Esophagus (tissue), 2 donors: ENCODE data around the gene OPA3. TPM values are rescaled to one million over a fixed set of nuclear protein-coding genes. Genes with fewer than 3 reads are reported as not detected.

Experiments used
- H3K27ac ChIP-seq, 2 donors: one replicate each; pipeline ENCODE4 v1.5.1; 2013; ENCODE audit warnings: low read depth in 2 of 2, mild to moderate bottlenecking in 2 of 2, inconsistent platforms in 1 of 2, low read length in 1 of 2, moderate library complexity in 1 of 2
- H3K27me3 ChIP-seq, 2 donors: one replicate each; pipeline ENCODE4 v1.6.1; 2013; ENCODE audit warnings: low read length in 2 of 2, control low read depth in 1 of 2, mild to moderate bottlenecking in 1 of 2; ENCODE audit not compliant: insufficient read depth in 2 of 2, control insufficient read depth in 1 of 2
- H3K36me3 ChIP-seq, 2 donors: one replicate each; pipeline ENCODE4 v1.6.1; 2013; ENCODE audit warnings: low read length in 1 of 2; ENCODE audit not compliant: control insufficient read depth in 2 of 2, insufficient read depth in 2 of 2
- H3K4me1 ChIP-seq, 2 donors: one replicate each; pipeline ENCODE4 v1.6.1; 2013; ENCODE audit warnings: low read length in 1 of 2; ENCODE audit not compliant: control insufficient read depth in 2 of 2, insufficient read depth in 2 of 2
- H3K4me3 ChIP-seq, 2 donors: one replicate each; pipeline ENCODE4 v1.5.1; 2013; ENCODE audit warnings: low read length in 2 of 2, mild to moderate bottlenecking in 2 of 2, low read depth in 1 of 2, moderate library complexity in 1 of 2
- H3K9me3 ChIP-seq, 2 donors: one replicate each; pipeline ENCODE4 v1.6.1; 2013; ENCODE audit warnings: mild to moderate bottlenecking in 2 of 2, low read depth in 1 of 2, low read length in 1 of 2, moderate library complexity in 1 of 2; ENCODE audit not compliant: control insufficient read depth in 2 of 2, insufficient read depth in 1 of 2
- WGBS, 2 donors: extraction: QIAGEN DNeasy Blood & Tissue Kit; methylation state at CpG; one replicate each; pipeline ENCODE4 v1.1.7; 2013; 5-methylcytosine and 5-hydroxymethylcytosine counted together
- polyA plus RNA-seq, 2 donors: library from polyadenylated mRNA; stranded (reverse); fragments of 200-250 nt; gene quantifications; one replicate each; pipeline ENCODE4 v1.2.3, GENCODE V29; 2013
- donor health status: healthy with polysubstance abuse.
- donor health status: Bipolar disorder and iron deficiency.

Gene OPA3
- polyA plus RNA-seq, 2 donors = 4.0 to 4.6 TPM

DNA sequence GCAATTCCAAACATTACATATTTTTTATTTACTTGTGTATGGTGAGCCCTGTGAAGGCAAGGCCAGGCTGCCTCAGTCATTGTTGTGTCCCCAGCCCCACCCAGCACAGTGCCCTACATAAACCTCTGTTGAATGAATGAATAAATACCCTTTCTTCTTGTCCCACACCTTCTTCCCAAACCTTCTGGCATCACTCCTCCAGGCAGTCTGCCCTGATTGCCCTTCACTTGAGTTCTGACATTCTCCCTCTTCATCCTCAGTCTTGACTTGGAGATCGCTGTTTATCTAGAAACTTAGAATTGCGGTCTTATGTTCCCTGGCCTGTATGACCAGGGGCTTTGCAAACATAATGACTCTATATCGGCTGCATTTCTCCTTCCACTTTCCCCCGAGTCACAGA, 5.2 kb upstream of the OPA3 start:
- no peaks in the 10 kb centered on the region for H3K4me1 ChIP-seq
- H3K27ac ChIP-seq = peak overlapping the region in 1 of 2 donors; percentile 9
- H3K4me3 ChIP-seq = no peak overlapping the region
- H3K27me3 ChIP-seq = no peaks in the 10 kb centered on the region
- WGBS, 2 donors = 82 to 90% methylated on average over 4 of the region's 4 CpGs
- no peaks in the 10 kb centered on the region for H3K9me3 ChIP-seq
- no peaks in the 10 kb centered on the region for H3K36me3 ChIP-seq

DNA sequence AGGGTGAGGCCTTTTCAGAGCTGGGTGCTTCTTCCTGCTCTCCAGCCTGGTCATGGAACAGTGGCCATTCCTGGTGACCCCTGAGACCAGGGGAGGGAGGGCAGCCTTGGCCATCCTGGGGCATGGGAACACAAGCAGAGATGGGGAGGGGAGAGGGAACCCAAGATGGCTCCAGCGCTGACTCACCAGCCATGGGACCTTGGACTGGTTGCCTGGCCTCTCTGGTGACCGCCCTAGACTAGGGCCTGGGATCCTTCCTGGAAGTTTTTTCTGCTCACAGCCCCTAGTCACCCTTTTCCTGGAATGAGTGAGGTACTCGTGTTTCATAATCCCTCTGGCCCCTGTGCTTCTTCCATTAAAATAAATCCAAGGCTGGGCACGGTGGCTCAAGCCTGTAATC, 3.3 kb upstream of the OPA3 start:
- Histone ChIP-seq H3K4me1 (peaks cover 0 to 2% of the 10 kb centered on the region in 2 donors), H3K27ac (no peak overlapping the region), H3K36me3 (no peaks in the 10 kb centered on the region), H3K27me3 (no peaks in the 10 kb centered on the region), H3K4me3 (no peak overlapping the region), H3K9me3 (no peaks in the 10 kb centered on the region)
- WGBS, 2 donors = 69 to 72% methylated on average over 4 of the region's 4 CpGs

DNA sequence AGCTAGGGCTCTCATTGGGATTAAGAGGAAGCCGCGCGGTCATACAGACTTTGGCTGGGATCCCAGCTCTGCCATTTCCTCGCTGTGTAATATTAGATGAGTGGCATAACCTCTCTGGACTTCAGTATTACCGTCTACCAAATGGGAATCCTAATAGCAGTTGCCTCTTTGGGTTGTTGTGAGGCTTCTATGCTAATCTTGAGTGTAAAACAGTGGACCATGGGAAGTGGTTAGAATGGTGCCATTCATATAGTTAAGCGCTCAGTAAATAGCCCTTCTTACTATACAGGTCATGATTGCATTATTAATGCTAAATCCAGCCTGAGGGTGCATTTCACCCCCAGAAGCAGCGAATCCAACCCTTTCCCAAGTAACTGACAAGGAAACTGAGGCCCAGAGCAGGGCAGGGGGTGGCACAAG, 566 bp upstream of the OPA3 start:
- Histone ChIP-seq H3K27ac (peak overlapping the region; percentile 94 to 97), H3K4me1 (peaks cover 0 to 2% of the 10 kb centered on the region in 2 donors), H3K9me3 (no peaks in the 10 kb centered on the region), H3K27me3 (no peaks in the 10 kb centered on the region), H3K4me3 (peak overlapping the region; percentile 39 to 45), H3K36me3 (no peaks in the 10 kb centered on the region)
- WGBS, 2 donors = 25% methylated on average over 7 of the region's 7 CpGs

GRCh38 chr19:45581576-45581975, 3.0 kb downstream of the OPA3 start:
- Histone ChIP-seq H3K27me3 (no peaks in the 10 kb centered on the region), H3K27ac (peak overlapping the region; percentile 15 to 66), H3K4me3 (no peak overlapping the region), H3K4me1 (peaks cover 0 to 2% of the 10 kb centered on the region in 2 donors), H3K36me3 (no peaks in the 10 kb centered on the region), H3K9me3 (no peaks in the 10 kb centered on the region)
- WGBS, 2 donors = 78 to 85% methylated on average over 7 of the region's 7 CpGs

GRCh38 chr19:45578861-45579260, 5.7 kb downstream of the OPA3 start:
- no peaks in the 10 kb centered on the region for H3K27me3 ChIP-seq
- no peak overlapping the region for H3K4me3 ChIP-seq
- H3K4me1 ChIP-seq = peaks cover 0 to 2% of the 10 kb centered on the region in 2 donors
- H3K27ac ChIP-seq = peak overlapping the region in 1 of 2 donors; percentile 73
- peaks cover 0 to 3% of the 10 kb centered on the region in 2 donors for H3K36me3 ChIP-seq
- no peaks in the 10 kb centered on the region for H3K9me3 ChIP-seq
- WGBS, 2 donors = 49 to 62% methylated on average over 5 of the region's 5 CpGs

- 39 to 40% methylated on average over 11 of the region's 11 CpGs for WGBS, 2 donors
- Histone ChIP-seq H3K9me3 (no peaks in the 10 kb centered on the region), H3K4me1 (no peaks in the 10 kb centered on the region), H3K27ac (peak overlapping the region; percentile 85 to 92), H3K4me3 (no peak overlapping the region), H3K36me3 (peaks cover 0 to 3% of the 10 kb centered on the region in 2 donors), H3K27me3 (no peaks in the 10 kb centered on the region)
These were observed 7.3 kb downstream of the OPA3 start for GRCh38 chr19:45577111-45577905.

- H3K4me1 ChIP-seq = no peaks in the 10 kb centered on the region
- no peak overlapping the region for H3K4me3 ChIP-seq
- no peaks in the 10 kb centered on the region for H3K27me3 ChIP-seq
- peak overlapping the region; percentile 85 to 92 for H3K27ac ChIP-seq
- H3K9me3 ChIP-seq = no peaks in the 10 kb centered on the region
- peaks cover 0 to 3% of the 10 kb centered on the region in 2 donors for H3K36me3 ChIP-seq
- 80 to 89% methylated on average over 3 of the region's 3 CpGs for WGBS, 2 donors
These were observed 7.9 kb downstream of the OPA3 start for GRCh38 chr19:45576682-45577081.

GRCh38 chr19:45575216-45575615, 9.4 kb downstream of the OPA3 start:
- Histone ChIP-seq H3K9me3 (no peaks in the 10 kb centered on the region), H3K36me3 (peaks cover 0 to 3% of the 10 kb centered on the region in 2 donors), H3K4me1 (no peaks in the 10 kb centered on the region), H3K4me3 (no peak overlapping the region), H3K27ac (no peak overlapping the region), H3K27me3 (no peaks in the 10 kb centered on the region)
- WGBS, 2 donors = 92 to 93% methylated on average over 5 of the region's 5 CpGs

DNA sequence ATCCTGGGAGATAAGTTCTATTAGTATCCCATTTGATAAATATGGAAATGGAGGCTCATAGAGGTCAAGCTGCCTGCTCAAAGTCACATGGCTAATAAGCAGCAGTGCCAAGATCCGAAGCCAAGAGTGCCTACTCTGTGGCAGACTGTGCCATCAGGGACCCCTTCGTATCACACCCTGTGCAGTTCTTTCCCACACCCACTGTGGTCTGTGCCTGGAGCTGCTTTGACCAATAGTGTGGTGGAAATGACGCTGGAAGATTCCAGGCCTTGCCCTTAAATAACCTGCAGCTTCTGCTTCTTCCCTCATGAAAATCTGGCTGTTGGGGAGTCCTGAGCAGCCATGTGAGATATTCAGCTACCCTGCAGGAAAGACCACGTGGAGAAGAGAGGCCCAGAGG, 10.1 kb downstream of the OPA3 start:
- H3K27ac ChIP-seq = no peak overlapping the region
- no peaks in the 10 kb centered on the region for H3K27me3 ChIP-seq
- no peaks in the 10 kb centered on the region for H3K9me3 ChIP-seq
- WGBS, 2 donors = 77 to 85% methylated on average over 4 of the region's 4 CpGs
- H3K4me3 ChIP-seq = no peak overlapping the region
- peaks cover 0 to 3% of the 10 kb centered on the region in 2 donors for H3K36me3 ChIP-seq
- H3K4me1 ChIP-seq = no peaks in the 10 kb centered on the region
